ENCODE data around the gene CCDC81.

Gene CCDC81

GRCh38 chr11:86469491-86470388, 95.1 kb downstream of the CCDC81 start:
- no peak for DNase-seq
